22Rv1 (cell line): ENCODE data around the gene IGFBP5.

Source experiments
- CTCF ChIP-seq: fragments of 450-650 bp; IDR thresholded peaks from 2 replicates; pipeline ENCODE4 v1.5.1; 2017; ENCODE audit warnings: mild to moderate bottlenecking
- ZFX ChIP-seq: fragments of 450-650 bp; IDR thresholded peaks from 2 replicates; pipeline ENCODE4 v1.6.1; 2017; ENCODE audit warnings: antibody characterized with exemption, borderline replicate concordance

- TF ChIP-seq CTCF (no peak), ZFX (no peak)
Measured at GRCh38 chr2:216629784-216630183, 65.6 kb downstream of the IGFBP5 start.
